ENCODE measurements around the gene TSHZ1. TPM values are rescaled to one million over a fixed set of nuclear protein-coding genes. Genes with fewer than 3 reads are reported as not detected.

TSHZ1 gene
- total RNA-seq, 1 donor from 2014 or later = 6.1 TPM

DNA sequence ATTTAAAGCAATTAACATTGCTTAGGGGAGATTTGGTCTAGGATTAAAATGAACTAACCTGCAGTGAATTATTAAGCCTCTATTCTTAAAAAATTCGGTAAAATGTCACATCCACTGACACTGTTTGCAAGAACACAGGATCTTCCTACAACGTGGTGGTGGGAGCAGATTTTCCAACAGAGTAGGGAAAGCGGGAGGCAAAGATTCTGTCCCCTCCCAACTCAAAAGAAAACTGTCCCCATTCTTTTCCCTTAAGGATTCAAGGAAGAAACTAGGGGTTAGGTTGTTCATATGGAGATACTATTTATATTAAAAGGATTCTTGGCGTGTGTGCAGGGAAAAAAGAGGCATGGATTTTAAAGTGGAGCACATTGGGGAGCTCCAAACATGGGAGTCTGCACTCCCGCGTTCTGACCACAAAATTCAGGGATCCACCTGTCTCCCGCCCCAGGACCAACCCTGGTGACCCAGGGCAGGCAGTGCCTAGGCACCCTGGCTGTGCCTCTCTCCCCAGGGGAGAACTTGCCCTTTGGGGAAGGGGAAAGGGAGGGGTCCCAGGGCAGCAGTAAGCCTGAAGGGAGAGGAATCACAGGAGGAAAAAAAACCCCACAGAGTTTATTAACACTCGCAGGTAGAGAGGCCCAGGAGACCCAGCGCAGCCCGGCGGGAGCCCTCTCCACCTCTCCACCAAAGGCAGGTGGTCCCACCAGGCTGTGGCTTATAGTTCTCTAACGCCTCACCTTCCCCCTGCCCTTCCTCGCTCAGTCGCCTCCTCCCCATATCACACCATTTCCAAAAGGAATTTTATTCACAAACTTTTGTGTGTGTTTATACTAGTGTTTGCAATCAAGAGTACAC, 3.9 kb upstream of the TSHZ1 start:
- no peak for DNase-seq (ENCODE audit: low read depth)

GRCh38 chr18:75207310-75208154, 3.1 kb upstream of the TSHZ1 start:
- no peak for DNase-seq (ENCODE audit: low read depth)

DNA sequence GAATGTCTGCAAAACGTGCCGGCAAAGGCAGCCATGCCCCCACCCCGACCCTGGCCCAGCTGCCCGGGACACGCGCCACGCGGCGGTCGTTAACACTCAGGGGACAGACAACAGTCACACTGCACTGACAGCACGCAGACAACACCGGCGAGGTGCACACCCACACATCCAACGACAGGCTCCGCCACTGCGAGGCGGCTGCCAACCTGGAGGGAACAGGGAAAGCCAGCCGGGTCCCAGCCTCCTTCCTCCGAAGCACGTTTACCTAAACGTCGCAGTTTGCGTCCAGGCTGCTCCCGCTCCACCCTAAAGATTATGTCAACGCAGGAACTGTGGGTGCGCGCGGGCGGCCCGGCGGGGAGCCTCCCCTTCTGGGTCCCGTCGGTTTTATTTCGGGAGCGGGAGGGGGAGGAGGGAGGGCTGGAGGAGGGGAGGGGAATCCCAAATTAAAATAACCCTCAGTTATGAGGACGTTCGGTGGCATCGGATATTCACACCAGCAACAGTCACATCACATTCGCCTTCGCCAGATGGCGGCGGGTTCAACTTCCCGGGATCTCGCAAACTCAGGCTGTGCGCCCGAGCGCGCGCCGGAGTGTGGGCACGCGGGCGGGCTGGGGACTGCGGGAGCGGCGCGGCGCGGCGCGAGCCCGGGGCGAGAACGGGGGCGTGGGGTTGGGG, 2.3 kb upstream of the TSHZ1 start:
- peak; percentile 71 for DNase-seq (ENCODE audit: low read depth)

DNA sequence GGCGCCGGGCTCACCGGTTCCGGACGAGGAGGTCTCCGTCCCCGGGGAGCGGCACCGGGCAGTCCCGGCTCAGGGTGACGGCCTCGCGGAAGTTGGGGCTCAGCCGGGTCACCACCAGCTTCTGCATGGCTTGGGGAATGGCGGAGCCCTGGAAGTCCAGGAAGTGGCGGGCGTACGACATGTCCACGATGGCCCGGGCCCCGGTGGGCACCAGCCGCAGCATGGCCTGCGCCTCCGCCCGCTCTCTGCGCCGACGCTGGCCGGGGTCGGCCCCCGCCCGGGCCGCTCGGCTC, 1.8 kb upstream of the TSHZ1 start:
- DNase-seq (ENCODE audit: low read depth) = no peak

GRCh38 chr18:75209129-75209950, 1.3 kb upstream of the TSHZ1 start, which contains the start of gene PTGR3:
Gene PTGR3 (minus strand): TSS chr18:75209139. CDS start chr18:75209058, 81 bp downstream.
- peak; percentile 90 for DNase-seq (ENCODE audit: low read depth)

GRCh38 chr18:75209951-75210258, 692 bp upstream of the TSHZ1 start:
- DNase-seq (ENCODE audit: low read depth) = no peak

GRCh38 chr18:75211002-75211621, 515 bp downstream of the TSHZ1 start:
- no peak for DNase-seq (ENCODE audit: low read depth)

DNA sequence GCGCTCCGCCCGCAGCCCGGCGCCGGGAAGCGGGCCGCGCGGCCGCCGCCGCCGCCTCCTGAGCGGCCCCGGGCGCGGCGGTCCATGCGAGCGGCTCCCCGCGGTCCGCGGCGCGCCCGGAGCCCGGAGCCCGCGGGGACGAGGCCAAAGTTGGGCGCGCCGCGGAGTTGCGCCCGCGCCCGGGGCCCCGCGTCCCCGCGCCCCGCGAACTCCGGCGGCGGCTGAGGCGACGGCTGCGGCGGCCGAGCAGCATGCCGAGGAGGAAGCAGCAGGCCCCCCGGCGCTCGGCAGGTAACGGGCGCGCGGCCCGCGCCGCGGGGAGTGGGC, 992 bp downstream of the TSHZ1 start:
- no peak for DNase-seq (ENCODE audit: low read depth)

DNA sequence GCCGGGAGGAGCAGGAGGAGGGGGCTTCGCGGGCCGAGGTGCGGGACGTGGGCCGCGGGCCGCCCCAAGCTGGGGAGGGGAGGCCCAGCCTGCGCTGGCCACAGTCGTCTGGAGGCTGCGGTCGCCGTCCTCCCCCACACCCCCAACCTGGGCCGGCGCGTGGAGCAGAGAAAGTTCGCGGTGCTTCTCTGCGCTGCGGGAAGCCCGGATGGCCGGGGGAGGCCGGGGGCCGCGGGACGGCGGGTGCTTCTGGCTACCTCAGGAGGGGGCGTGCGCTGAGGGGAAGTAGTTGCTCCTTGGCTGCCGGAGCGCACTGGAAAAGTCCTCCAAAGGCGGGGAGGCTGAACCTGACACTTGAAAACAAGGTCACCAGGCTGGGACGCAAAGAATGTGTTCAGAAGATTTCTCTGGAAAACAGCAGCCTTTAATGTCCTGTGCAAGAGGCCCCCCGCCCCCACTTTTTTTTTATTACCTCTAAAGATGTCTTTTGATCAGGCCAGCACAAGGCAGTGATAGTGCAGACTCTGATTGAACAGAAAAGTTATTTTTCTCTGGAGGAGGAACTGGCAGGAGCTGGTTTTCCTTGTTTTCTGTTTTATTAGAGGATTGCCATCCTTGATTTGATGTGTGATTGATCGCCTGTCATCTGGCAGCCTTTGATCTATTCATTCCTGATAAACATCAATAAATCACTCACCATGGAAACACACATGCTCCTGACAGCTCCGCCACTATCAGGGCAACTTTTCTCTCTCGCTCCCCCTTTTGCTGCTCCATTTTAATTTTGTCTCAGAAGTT, 1.6 kb downstream of the TSHZ1 start:
- DNase-seq (ENCODE audit: low read depth) = no peak

DNA sequence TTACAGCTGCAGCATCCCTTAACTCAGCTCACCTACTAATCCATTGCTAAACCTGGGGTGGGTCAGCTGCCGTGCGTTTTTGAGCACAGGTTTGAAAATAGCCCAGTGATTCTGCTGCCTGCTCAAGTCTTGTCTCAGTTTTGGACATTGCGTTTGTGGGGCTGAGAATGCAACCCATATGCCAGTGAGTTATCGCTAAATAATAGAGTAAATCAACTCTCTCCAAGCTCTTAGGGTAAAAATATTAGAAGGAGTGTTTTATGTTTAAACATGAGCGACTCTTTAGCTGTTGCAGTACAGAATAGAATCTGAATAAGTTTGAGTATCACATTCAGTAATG, 2.1 kb downstream of the TSHZ1 start:
- DNase-seq (ENCODE audit: low read depth) = no peak

DNA sequence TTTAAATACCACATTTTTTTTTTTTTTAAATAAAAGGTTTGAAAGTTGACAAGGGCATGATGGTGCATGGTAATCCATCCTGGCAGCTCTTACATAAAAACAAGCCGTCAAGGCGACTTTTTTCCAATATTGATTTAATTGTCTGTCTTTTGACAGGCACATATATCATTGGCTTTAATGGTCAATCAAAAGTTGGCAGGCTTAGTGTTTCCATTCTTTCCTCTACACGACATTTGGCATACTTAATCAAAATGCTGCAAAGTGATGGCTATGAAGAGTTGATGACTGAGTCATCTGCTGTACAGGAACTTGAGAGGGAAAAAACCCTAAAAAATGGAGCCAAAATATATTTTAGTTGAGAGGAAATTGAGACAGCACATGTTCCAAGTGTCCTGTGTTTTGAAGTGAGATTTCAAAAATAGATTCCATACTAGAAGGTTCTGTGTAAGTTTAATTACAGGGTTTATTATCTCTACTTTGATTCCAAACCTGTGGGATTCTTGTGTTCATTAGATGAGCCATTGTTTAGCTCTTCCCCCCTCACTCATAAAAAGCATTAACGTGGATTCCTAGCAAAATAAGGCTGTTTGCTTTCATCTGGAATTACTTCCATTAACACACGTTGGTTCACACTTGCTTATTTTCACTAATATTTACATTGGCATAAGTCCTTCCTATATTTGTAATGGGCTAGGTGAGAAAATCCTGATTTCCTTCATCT, 3.2 kb downstream of the TSHZ1 start:
- DNase-seq (ENCODE audit: low read depth) = no peak

- no peak for DNase-seq (ENCODE audit: low read depth)
Observed at GRCh38 chr18:75214332-75214690, 3.7 kb downstream of the TSHZ1 start.

- DNase-seq (ENCODE audit: low read depth) = no peak
Observed at GRCh38 chr18:75214766-75215510, 4.3 kb downstream of the TSHZ1 start.

DNA sequence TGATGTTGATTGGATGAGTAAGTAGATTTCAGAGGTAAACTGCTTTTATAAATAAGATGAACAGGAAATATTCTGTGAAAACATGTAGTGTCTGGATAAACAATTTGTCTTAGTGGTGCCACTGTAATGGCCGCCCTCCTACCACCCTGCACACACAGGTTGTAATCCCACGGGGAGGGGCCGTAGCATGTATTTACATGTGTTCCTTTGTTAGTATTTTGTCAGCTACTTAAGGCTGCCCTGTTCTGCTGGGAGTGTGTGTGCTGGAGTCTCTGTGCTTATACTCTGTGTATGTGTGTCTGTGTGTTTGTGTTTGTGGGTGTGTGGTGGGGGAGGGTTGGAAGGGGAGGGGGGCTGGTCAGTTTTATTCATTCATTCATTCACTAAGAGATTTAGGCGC, 5.1 kb downstream of the TSHZ1 start:
- no peak for DNase-seq (ENCODE audit: low read depth)

- no peak for DNase-seq (ENCODE audit: low read depth)
Observed at GRCh38 chr18:75216212-75216910, 5.8 kb downstream of the TSHZ1 start.

- no peak for DNase-seq (ENCODE audit: low read depth)
Observed at GRCh38 chr18:75216911-75217689, 6.5 kb downstream of the TSHZ1 start.

Measured in myocyte (in vitro differentiated cells).